ENCODE data around the gene GOLGA1.

DNA sequence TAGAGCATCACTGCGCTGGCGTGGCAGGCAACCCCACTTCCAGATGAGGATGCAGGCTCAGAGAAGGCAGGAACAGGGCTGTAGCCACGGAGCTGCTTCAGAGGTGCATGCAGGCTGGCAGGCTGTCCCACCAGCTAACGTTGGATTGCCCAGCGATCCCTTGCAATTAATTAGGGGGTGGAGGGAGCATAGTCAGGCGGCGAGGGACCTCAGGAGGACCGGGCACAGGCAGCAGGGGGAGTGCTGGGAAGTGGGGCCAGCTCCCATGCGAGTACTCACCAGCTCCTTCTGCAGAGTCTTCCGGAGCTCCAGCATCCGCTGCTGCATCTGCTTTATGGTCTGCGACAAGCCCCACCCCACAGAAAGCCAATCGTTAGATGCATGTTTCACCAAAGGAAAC lies 58.7 kb downstream of the GOLGA1 start:
- TF ChIP-seq POLR2AphosphoS5 (IDR thresholded peaks at IDR 0.05; ENCODE audit: low read depth, low read length) (no peak), FOXP2 (optimal IDR thresholded peaks at IDR 0.05; ENCODE audit: borderline replicate concordance, extremely low read depth, extremely low read length, insufficient read depth) (no peak), TAF1 (IDR thresholded peaks at IDR 0.05; ENCODE audit: borderline replicate concordance, insufficient read depth, low read length) (no peak)
- TF ChIP-seq, protein P1, sequence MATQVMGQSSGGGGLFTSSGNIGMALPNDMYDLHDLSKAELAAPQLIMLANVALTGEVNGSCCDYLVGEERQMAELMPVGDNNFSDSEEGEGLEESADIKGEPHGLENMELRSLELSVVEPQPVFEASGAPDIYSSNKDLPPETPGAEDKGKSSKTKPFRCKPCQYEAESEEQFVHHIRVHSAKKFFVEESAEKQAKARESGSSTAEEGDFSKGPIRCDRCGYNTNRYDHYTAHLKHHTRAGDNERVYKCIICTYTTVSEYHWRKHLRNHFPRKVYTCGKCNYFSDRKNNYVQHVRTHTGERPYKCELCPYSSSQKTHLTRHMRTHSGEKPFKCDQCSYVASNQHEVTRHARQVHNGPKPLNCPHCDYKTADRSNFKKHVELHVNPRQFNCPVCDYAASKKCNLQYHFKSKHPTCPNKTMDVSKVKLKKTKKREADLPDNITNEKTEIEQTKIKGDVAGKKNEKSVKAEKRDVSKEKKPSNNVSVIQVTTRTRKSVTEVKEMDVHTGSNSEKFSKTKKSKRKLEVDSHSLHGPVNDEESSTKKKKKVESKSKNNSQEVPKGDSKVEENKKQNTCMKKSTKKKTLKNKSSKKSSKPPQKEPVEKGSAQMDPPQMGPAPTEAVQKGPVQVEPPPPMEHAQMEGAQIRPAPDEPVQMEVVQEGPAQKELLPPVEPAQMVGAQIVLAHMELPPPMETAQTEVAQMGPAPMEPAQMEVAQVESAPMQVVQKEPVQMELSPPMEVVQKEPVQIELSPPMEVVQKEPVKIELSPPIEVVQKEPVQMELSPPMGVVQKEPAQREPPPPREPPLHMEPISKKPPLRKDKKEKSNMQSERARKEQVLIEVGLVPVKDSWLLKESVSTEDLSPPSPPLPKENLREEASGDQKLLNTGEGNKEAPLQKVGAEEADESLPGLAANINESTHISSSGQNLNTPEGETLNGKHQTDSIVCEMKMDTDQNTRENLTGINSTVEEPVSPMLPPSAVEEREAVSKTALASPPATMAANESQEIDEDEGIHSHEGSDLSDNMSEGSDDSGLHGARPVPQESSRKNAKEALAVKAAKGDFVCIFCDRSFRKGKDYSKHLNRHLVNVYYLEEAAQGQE (IDR thresholded peaks at IDR 0.05; ENCODE audit: insufficient read depth in 1 of 2, low read depth in 2 of 2, low read length in 2 of 2) = no peak
